Kidney (tissue), 14 donors: ENCODE results near the gene TMCO4. TPM values are rescaled to one million over a fixed set of nuclear protein-coding genes. Genes with fewer than 3 reads are reported as not detected.

Experiments used
- DNase-seq, 5 donors: peaks; one replicate each; pipeline ENCODE4 v3.0.0-alpha.2; 2013 to 2020
- FAIRE-seq: peaks from 2 replicates; lab custom pipeline; 2012; peaks lifted over from hg19 to GRCh38; lab: Jason Lieb, UNC
- H3K27ac ChIP-seq, 2 donors: one replicate each; pipeline ENCODE4 v1.7.0; 2013; ENCODE audit warnings: low read depth in 2 of 2, low read length in 2 of 2, inconsistent platforms in 1 of 2
- H3K27me3 ChIP-seq: one replicate; pipeline ENCODE4 v1.7.1; 2013; ENCODE audit warnings: low read length, inconsistent platforms; ENCODE audit not compliant: control insufficient read depth, insufficient read depth
- H3K36me3 ChIP-seq, 3 donors: one replicate each; pipeline versions ENCODE4 v1.7.0 to v1.7.1; 2013; ENCODE audit warnings: low read length in 3 of 3, control low read depth in 1 of 3, inconsistent platforms in 1 of 3; ENCODE audit not compliant: insufficient read depth in 3 of 3, control insufficient read depth in 2 of 3
- H3K4me1 ChIP-seq, 3 donors: one replicate each; pipeline versions ENCODE4 v1.7.0 to v1.7.1; 2013; ENCODE audit warnings: low read length in 3 of 3, inconsistent platforms in 1 of 3, low read depth in 1 of 3; ENCODE audit not compliant: control insufficient read depth in 2 of 3, insufficient read depth in 2 of 3
- H3K4me3 ChIP-seq, 3 donors: one replicate each; pipeline versions ENCODE4 v1.7.0 to v1.8.1; 2013; ENCODE audit warnings: low read length in 3 of 3, control low read depth in 1 of 3, inconsistent platforms in 1 of 3
- H3K9ac ChIP-seq, 3 donors: one replicate each; pipeline versions ENCODE4 v1.7.0 to v1.7.1; 2013; ENCODE audit warnings: low read length in 3 of 3, control low read depth in 1 of 3, inconsistent platforms in 1 of 3
- H3K9me3 ChIP-seq, 3 donors: one replicate each; pipeline versions ENCODE4 v1.7.0 to v1.7.1; 2013; ENCODE audit warnings: low read length in 3 of 3, control low read depth in 1 of 3, inconsistent platforms in 1 of 3; ENCODE audit not compliant: control insufficient read depth in 2 of 3, insufficient read depth in 1 of 3
- CTCF ChIP-seq: IDR thresholded peaks from 3 replicates; pipeline ENCODE4 v1.5.1; 2012; ENCODE audit warnings: mild to moderate bottlenecking, moderate library complexity, borderline replicate concordance; ENCODE audit not compliant: insufficient read depth; ENCODE audit errors: extremely low read depth
- intact Hi-C: fragments of 100-400 bp; cut with DNase I; formaldehyde crosslinking; loops from one replicate; pipeline ENCODE4 v1.11.1; 2022
- polyA plus RNA-seq: library from polyadenylated mRNA; stranded (reverse); fragments of 350-450 nt; fragmentation: Illumina TruSeq; extraction: RNeasy Lipid Tissue Mini Kit (QIAGEN cat#74804); gene quantifications from one replicate; pipeline ENCODE4 v1.2.3, GENCODE V29; 2014; ENCODE audit warnings: low read depth, low replicate concordance; ENCODE audit not compliant: insufficient read depth
- total RNA-seq: library from RNA; stranded (reverse); fragmentation: NEBNext Ultra II Directional; extraction: Animal tissue kit (Norgen Biotek cat#: 25700); gene quantifications from one replicate; pipeline ENCODE4 v1.2.1, GENCODE V29; 2021
- donor health status: control.
- donor health status: control.
- donor health status: control.
- donor health status: control.
- donor health status: control.
- donor health status: DM: yes; HTN: yes; CAD: no.
- donor health status: Normal renal cell carcinoma (clear cell type).

The TMCO4 gene
- total and polyA plus RNA-seq, 2 donors from 2014 or later = 35.0 to 36.5 TPM

- FAIRE-seq = no peak
- H3K9ac ChIP-seq = peak overlapping the region in 2 of 3 donors; percentile 57 to 70
- peaks cover 0 to 5% (median 0%) of the 10 kb centered on the region in 3 donors for H3K36me3 ChIP-seq
- peaks cover 0 to 13% (median 13%) of the 10 kb centered on the region in 3 donors for H3K4me1 ChIP-seq
- peak overlapping the region; percentile 86 for H3K27ac ChIP-seq
- no peak for DNase-seq
- no peaks in the 10 kb centered on the region for H3K27me3 ChIP-seq
- TF ChIP-seq CTCF = no peak
- no peaks in the 10 kb centered on the region for H3K9me3 ChIP-seq
- intact Hi-C loops = no loop called here
- H3K4me3 ChIP-seq = peak overlapping the region in 2 of 3 donors; percentile 78 to 88
Observed at GRCh38 chr1:19812875-19813642, 13.3 kb upstream of the TMCO4 start.

DNA sequence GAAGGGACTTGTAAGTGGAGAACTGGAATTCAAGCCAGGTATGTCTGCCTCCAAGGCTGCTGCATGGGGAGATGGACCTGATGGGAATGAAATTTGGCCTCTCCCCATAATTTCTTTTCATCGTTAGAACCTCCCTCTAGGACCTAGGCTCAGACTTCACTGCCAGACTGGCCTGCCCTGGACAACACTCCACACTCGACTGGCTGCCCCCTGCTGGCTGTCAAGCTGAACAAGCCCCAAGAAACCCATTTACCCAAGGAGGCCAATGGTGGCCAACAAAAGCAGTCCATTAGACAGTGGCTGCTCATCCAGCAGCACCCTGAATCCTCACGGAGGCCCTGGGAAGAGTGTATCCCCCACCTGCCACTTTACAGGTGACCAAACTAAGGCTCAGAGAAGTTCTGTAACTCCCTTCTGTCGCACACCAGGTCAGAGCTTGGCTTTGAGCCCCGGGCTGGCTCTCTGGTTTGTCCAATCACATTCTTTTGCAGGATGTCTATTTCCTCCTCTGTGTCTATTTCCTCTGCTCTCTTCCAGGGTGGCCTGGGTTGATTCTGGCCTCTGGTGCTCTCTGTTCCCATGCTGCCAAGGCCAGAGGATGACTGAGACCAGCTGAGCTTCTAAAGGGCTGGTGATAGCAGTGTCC is 11.6 kb upstream of the TMCO4 start:
- intact Hi-C loops = no loop called here
- DNase-seq (no peak), FAIRE-seq (no peak)
- no peak overlapping the region for H3K9ac ChIP-seq
- H3K9me3 ChIP-seq = no peaks in the 10 kb centered on the region
- peak; percentile 42 for TF ChIP-seq CTCF
- no peaks in the 10 kb centered on the region for H3K27me3 ChIP-seq
- H3K4me3 ChIP-seq = peak overlapping the region in 2 of 3 donors; percentile 30
- H3K36me3 ChIP-seq = peaks cover 0 to 5% (median 0%) of the 10 kb centered on the region in 3 donors
- peaks cover 0 to 12% (median 9%) of the 10 kb centered on the region in 3 donors for H3K4me1 ChIP-seq
- H3K27ac ChIP-seq = no peak overlapping the region

GRCh38 chr1:19809044-19809750 is 9.5 kb upstream of the TMCO4 start:
- Histone ChIP-seq H3K27me3 (no peaks in the 10 kb centered on the region), H3K27ac (no peak overlapping the region), H3K9me3 (no peaks in the 10 kb centered on the region), H3K36me3 (peaks cover 0 to 5% (median 0%) of the 10 kb centered on the region in 3 donors), H3K4me3 (no peak overlapping the region), H3K4me1 (peaks cover 0 to 2% (median under 1%) of the 10 kb centered on the region in 3 donors), H3K9ac (no peak overlapping the region)
- peak in 1 of 5 donors; percentile 23 for DNase-seq
- no peak for FAIRE-seq
- TF ChIP-seq CTCF = no peak
- intact Hi-C loops = no loop called here
